ENCODE data around the gene STOX2.

The STOX2 gene

GRCh38 chr4:183905081-183905592, at the start of gene STOX2:
Gene STOX2 (plus strand): TSS chr4:183905307. CDS start chr4:183906791, 1,484 bp downstream.
- peak; percentile 80 to 85 for DNase-seq

- DNase-seq, result no peak
Measured at GRCh38 chr4:183855323-183856190, 49.5 kb upstream of the STOX2 start.

DNA sequence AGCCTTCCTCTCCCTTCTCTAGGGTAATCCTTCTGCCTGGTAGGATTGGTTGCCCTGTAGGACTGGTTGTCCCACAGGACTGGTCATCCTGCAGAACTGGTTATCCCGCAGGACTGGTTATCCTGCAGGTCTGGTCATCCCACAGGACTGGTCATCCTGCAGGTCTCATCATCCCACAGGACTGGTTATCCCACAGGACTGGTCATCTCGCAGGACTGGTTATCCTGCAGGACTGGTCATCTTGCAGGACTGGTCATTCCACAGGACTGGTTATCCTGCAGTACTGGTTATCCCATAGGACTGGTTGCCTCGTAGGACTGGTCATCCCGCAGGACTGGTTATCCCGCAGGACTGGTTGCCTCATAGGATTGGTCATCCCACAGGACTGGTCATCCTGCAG, 48.1 kb upstream of the STOX2 start:
- no peak for DNase-seq

DNA sequence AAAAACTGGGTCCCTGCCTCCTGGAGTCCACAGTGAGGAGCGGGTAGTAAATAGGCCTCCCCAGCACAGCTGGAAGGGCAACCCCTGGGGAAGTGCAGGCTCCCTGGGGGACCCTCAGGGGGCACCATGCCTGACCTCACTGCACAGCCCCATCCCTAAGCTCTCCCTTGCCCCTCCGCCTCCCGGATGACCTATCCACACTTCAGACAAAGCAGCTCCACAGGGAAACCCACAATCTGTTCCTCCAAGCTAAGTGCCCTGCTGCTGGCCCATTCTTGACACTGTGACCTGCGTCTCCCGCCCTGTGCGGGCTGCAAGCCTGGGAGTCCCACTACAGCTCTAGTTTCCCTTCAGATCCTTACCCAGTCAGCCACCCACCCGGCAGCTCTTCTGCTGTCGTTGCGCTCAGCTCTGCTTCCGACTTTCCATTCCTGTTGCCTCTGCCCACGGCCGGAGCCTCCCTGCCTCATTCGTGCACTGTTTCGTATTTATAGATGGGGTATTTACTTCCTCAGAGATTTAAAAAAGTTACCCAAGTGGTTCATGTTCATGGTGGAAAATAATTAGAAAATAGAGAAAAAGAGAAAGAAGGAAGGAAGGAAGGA, 47.0 kb upstream of the STOX2 start:
- no peak for DNase-seq

- peak in 1 of 2 donors; percentile 36 for DNase-seq
Measured at GRCh38 chr4:183860119-183860518, 45.0 kb upstream of the STOX2 start.

DNA sequence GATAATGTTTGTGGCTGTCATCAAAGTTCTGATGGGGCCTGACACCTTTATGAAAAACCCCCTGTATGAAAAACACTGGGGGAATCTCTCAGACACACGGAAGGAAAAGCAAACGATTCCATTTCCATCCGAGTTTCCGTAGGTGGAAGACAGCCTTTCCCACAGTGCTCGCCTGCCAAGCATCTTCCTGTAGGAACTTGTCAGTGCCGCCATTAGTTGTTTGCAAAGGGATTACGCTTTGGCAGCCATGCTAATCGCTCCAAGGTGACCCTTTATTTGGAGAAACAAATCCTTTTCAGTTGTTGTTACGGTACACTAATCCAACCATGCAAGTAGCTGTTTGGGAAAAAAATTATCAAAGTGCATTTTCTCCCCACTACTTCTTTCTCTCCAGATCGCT, 44.4 kb upstream of the STOX2 start:
- DNase-seq, result peak in 1 of 2 donors; percentile 10

- DNase-seq, result no peak
Measured at GRCh38 chr4:183861426-183861825, 43.7 kb upstream of the STOX2 start.

GRCh38 chr4:183863155-183863825, 41.8 kb upstream of the STOX2 start:
- no peak for DNase-seq

DNA sequence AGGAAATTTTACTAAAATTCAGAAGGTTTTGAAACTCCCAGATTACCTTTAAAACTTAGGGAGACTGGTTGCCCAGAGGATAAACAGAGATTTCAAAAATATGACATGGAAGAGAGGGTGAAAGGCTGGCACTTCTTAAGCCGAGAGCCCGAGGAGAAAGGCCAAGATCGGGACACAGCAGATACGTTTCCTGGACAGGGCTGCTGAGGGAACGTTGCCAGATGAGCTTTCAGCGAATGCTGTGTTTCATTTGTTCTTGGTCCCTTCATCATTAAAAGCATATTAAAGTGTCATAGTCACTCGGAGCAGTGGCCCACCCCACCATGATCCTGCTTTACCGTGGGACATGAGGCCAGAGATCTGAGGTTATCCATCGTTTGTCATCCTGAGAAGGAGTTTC, 37.9 kb upstream of the STOX2 start:
- no peak for DNase-seq

DNA sequence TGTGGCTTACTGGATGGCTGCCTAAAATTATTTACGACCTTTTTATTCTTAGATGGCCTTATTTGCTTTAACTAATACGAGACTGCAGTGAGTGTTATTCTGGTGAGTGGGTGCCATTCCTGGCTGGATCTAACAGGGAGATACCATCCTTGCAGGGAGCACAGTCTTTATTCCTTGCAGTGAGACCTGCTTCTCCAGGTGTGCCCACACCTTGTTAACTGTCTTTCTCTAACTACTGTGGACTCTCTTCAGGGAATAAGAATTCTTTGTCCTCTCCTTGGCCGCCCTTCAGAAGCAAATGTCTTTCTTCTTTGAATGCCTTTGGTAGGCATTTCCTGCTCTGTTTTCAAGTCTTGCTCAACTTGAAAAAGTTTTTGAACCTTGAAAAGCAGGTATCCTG, 34.1 kb upstream of the STOX2 start:
- no peak for DNase-seq

DNA sequence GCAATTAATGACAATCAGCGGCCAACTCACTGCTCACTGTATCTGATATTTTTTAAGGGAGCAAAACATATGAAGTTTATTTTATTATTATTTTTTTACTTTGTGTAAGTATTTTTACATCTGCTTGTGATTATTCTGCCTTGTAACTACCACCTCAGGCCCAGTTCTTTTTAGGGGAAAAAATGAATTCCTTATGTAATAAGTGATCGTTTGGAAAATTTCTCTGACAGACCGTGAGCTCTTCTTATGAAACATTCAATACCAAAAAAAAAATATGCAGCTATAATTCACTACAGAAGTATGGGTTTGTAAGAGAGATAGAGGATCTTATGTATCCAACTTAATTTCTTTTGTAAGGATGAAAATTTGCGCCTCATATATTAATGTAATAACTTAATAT, 33.5 kb upstream of the STOX2 start:
- DNase-seq, result no peak

DNA sequence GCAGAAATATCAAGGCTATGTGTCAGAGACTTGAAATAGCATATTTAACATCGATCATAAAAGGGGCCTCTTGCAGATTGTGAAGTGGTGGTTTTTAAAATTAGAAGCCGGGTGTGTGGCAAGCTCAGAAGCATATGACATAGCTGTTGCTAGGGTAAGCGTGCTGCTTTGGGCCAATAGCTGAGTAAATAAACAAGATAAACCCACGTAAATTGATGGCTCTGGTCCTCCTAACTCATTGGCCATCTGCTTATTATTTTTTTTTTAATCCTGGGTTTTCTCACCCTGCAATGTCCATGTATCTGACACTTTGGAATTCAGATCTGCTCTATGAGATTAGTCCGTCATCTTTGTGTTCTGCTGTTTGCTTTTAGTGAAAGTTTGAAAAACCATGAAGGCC, 32.6 kb upstream of the STOX2 start:
- no peak for DNase-seq

GRCh38 chr4:183873409-183874185, 31.5 kb upstream of the STOX2 start:
- no peak for DNase-seq

DNA sequence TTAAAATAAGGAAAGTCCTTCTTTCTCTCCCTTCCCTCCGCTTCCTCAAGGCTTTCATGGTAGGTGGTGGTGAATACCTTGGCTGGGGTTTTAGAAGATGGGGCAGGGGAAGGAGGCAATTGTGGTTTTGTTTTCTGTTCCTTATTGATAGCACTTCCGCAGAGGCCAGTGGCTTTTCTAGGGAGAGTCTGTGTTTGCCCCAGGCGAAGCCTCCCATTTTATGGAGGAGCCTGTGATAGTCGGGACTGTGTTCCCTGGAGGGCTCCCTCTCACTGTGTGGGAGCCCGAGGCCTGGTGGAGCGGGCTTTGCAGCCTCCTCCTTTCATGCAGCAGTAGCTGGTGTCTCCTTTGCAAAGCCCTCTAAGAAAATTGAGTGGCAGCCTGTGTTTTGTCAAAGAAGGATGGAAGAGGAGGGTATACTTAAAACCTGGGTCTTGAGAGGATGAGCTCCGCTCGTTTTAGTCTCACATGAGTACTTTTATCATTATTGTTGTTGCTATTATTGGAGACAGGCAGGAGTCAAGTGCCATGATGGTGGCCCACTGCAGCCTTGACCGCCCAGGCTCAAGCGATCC, 29.8 kb upstream of the STOX2 start:
- DNase-seq, result no peak

GRCh38 chr4:183876268-183876934, 28.7 kb upstream of the STOX2 start:
- DNase-seq, result peak; percentile 11 to 25

DNA sequence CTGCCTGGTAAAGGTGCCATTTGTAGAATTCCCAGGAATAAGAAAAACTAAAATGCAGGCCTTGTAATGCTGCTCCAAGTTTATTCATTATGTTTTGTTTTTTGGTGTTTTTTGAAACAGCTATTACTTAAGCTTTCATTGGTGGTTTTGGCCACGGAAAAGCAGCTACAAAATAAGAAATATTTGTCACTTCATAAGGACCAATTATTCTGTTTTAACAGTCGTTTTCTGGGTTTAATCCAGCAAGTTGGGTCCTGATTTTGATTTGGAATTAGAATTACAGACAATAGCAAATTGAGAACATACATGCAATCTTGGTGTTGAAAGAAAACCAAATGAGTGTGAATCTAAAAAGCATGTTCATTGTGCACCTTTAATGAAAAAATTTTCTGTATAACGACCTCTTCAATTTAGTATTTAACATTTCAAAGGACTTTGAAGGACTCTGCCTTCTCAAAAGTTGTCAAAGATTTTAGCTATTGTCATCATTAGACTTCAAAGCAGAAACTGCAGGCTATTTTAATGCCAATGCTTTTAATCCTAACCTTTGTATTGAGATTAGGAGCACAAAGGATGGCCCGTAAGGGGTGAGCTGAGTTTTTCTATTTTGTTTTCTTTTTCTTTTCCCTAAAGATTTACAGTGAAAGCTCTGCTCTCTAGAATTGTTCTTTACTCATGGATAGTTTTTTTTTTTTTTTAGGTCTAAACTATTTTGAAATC, 26.7 kb upstream of the STOX2 start:
- DNase-seq, result no peak

GRCh38 chr4:183885205-183885720, 19.8 kb upstream of the STOX2 start:
- no peak for DNase-seq

GRCh38 chr4:183887351-183887750, 17.8 kb upstream of the STOX2 start:
- DNase-seq, result no peak

DNA sequence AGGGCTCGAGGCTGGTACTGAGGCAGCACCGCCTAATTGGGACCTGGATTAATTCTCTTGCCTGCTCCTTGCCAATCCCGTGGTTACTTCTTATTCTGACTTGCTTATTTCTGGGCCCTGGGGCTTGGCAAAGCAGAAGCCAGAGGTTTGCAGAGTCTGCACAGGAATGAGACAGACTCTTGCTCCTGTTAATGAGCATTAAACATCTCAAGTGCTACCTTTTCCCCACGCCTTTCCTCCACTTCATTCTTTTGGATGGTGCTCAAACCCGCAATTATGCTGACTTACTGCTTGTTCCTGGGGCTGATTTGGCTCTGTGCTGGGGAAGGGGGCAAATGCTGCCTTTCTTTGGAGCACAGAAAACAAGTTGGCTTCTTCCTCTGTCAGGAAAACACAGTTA, 16.5 kb upstream of the STOX2 start:
- DNase-seq, result no peak

- DNase-seq, result no peak
Measured at GRCh38 chr4:183889190-183889589, 15.9 kb upstream of the STOX2 start.

DNA sequence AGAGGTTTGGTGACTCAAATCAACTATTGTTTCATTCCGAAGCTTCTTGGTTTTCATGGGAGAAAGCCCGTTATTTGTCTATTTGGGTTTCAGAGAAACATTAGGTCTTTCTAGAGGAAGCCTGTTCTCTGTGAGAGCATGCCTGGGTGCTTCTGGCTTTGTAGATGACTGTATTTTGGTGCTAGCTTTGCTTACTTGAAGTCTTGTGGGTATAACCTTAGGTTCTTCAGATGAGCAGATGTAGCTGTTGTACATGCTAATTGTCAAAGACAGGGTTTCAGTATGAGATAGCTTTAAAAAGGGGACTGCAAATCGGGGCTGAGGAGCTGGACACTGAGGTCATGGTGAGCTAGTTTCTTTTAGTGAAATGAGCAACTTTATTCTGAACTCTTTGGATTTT, 7.9 kb upstream of the STOX2 start:
- DNase-seq, result no peak

Data from hippocampal formation (tissue), 2 donors.